ENCODE measurements around the gene GIN1.

- TF ChIP-seq CTCF (IDR thresholded peaks at IDR 0.05): no peak
- no peak for TF ChIP-seq POLR2A (IDR thresholded peaks at IDR 0.05)
Observed at GRCh38 chr5:103166706-103167105, 46.8 kb upstream of the GIN1 start.

Data from Peyer's patch (tissue), 4 donors.